PC-9 (cell line): ENCODE results near the gene DENND1A. TPM values are rescaled to one million over a fixed set of nuclear protein-coding genes. Genes with fewer than 3 reads are reported as not detected.

Source experiments
- BruUV-seq: library from RNA; stranded (reverse); fragments of 400-500 nt; replicated peaks from 2 replicates; lab custom pipeline; 2021; lab: Mats Ljungman, UMichigan
- CTCF ChIA-PET: fragments of 300-600 bp; sonication (Branson Sonifier 250); formaldehyde crosslinking; loops from one replicate; lab custom pipeline; 2022; ENCODE audit warnings: antibody characterized with exemption; lab: Charles Lee
- POLR2A ChIA-PET: fragments of 300-600 bp; sonication (Branson Sonifier 250); formaldehyde crosslinking; loops from one replicate; lab custom pipeline; 2022; ENCODE audit warnings: antibody characterized with exemption; ENCODE audit not compliant: unreplicated experiment; lab: Charles Lee
- DNase-seq, 2 experiments: peaks; one replicate each; pipeline versions ENCODE4 v3.0.0 to v3.0.0-alpha.2; 2015 to 2022; ENCODE audit warnings: mixed read lengths in 1 of 2
- H2AFZ ChIP-seq: fragments of 200-600 bp; sonication (generic); 2 replicates; pipeline ENCODE4 v1.8.1; 2017; ENCODE audit warnings: antibody characterized with exemption
- H3F3A ChIP-seq: fragments of 200-600 bp; sonication (generic); 2 replicates; pipeline ENCODE4 v1.8.1; 2017; ENCODE audit warnings: antibody characterized with exemption, mild to moderate bottlenecking, low read depth; ENCODE audit not compliant: insufficient read depth
- H3K27ac ChIP-seq: fragments of 200-600 bp; sonication (generic); 2 replicates; pipeline ENCODE4 v1.6.1; 2016; ENCODE audit warnings: mixed run types
- H3K27me3 ChIP-seq: fragments of 200-600 bp; sonication (generic); 2 replicates; pipeline ENCODE4 v1.6.1; 2016; ENCODE audit warnings: low read depth, mixed run types; ENCODE audit not compliant: insufficient read depth
- H3K36me3 ChIP-seq: fragments of 200-600 bp; sonication (generic); 2 replicates; pipeline ENCODE4 v1.6.1; 2016; ENCODE audit warnings: low read depth, mixed run types
- H3K4me1 ChIP-seq: fragments of 200-600 bp; sonication (generic); replicated peaks from 2 replicates; pipeline ENCODE4 v1.6.1; 2016; ENCODE audit warnings: mixed run types; ENCODE audit not compliant: insufficient read depth
- H3K4me2 ChIP-seq: fragments of 200-600 bp; sonication (generic); 2 replicates; pipeline ENCODE4 v1.6.1; 2017; ENCODE audit warnings: mixed run types
- H3K4me3 ChIP-seq: fragments of 200-600 bp; sonication (generic); 2 replicates; pipeline ENCODE4 v1.6.1; 2016; ENCODE audit warnings: mixed run types
- H3K79me2 ChIP-seq: fragments of 200-600 bp; sonication (generic); 2 replicates; pipeline ENCODE4 v1.6.1; 2017; ENCODE audit warnings: low read depth, mixed run types
- H3K9me2 ChIP-seq: fragments of 200-600 bp; sonication (generic); 2 replicates; pipeline ENCODE4 v1.8.1; 2017; ENCODE audit warnings: mild to moderate bottlenecking; ENCODE audit not compliant: insufficient read depth
- H3K9me3 ChIP-seq: fragments of 200-600 bp; sonication (generic); 2 replicates; pipeline ENCODE4 v1.8.1; 2016; ENCODE audit warnings: low read depth; ENCODE audit not compliant: insufficient read depth
- H4K20me1 ChIP-seq: fragments of 200-600 bp; sonication (generic); 2 replicates; pipeline ENCODE4 v1.8.1; 2017; ENCODE audit not compliant: insufficient read depth
- EZH2 ChIP-seq: fragments of 200-600 bp; sonication (generic); IDR thresholded peaks from 2 replicates; pipeline ENCODE4 v1.8.0; 2017; ENCODE audit warnings: antibody characterized with exemption, low read depth
- intact Hi-C: fragments of 100-400 bp; cut with micrococcal nuclease; formaldehyde crosslinking; loops from one replicate; pipeline ENCODE4 v1.10.0; 2022; ENCODE audit not compliant: unreplicated experiment
- total RNA-seq: library from RNA; stranded (reverse); gene quantifications from 2 replicates; pipeline ENCODE4 v1.2.3, GENCODE V29; 2021
- TF ChIP-seq, protein P1 (sequence below): fragments of 200-600 bp; sonication (generic); conservative IDR thresholded peaks from 2 replicates; pipeline ENCODE4 v1.6.1; 2017; ENCODE audit warnings: mixed run types, antibody characterized with exemption, mild to moderate bottlenecking, moderate library complexity

DENND1A gene
- total RNA-seq, 1 experiment from 2014 or later = 37.7 TPM

DNA sequence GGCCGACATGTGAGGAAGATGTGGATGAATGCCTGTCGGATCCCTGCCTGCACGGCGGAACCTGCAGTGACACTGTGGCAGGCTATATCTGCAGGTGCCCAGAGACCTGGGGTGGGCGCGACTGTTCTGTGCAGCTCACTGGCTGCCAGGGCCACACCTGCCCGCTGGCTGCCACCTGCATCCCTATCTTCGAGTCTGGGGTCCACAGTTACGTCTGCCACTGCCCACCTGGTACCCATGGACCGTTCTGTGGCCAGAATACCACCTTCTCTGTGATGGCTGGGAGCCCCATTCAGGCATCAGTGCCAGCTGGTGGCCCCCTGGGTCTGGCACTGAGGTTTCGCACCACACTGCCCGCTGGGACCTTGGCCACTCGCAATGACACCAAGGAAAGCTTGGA lies 559.8 kb downstream of the DENND1A start:
- no peak overlapping the region for H2AFZ ChIP-seq
- no peak overlapping the region for H3K27ac ChIP-seq
- H3F3A ChIP-seq = no peaks in the 10 kb centered on the region
- no peaks in the 10 kb centered on the region for H3K4me1 ChIP-seq
- no peak overlapping the region for H3K4me3 ChIP-seq
- ChIA-PET POLR2A (no interaction called here), CTCF (interaction anchor here (0.5 to 0.6 kb wide), 2 partner anchors 288 to 316 kb away, joined by 3 to 4 read pairs; no protein-coding TSS in a partner anchor)
- H3K79me2 ChIP-seq = no peaks in the 10 kb centered on the region
- peaks cover 26% of the 10 kb centered on the region for H3K27me3 ChIP-seq
- no peak overlapping the region for H3K4me2 ChIP-seq
- intact Hi-C loops = no loop called here
- no TSS peak for BruUV-seq
- no peaks in the 10 kb centered on the region for H3K9me3 ChIP-seq
- peaks cover 4% of the 10 kb centered on the region; the same call in 1 of the 2 replicates for H4K20me1 ChIP-seq
- no peak for DNase-seq
- TF ChIP-seq EZH2 = no peak
- TF ChIP-seq, protein P1, sequence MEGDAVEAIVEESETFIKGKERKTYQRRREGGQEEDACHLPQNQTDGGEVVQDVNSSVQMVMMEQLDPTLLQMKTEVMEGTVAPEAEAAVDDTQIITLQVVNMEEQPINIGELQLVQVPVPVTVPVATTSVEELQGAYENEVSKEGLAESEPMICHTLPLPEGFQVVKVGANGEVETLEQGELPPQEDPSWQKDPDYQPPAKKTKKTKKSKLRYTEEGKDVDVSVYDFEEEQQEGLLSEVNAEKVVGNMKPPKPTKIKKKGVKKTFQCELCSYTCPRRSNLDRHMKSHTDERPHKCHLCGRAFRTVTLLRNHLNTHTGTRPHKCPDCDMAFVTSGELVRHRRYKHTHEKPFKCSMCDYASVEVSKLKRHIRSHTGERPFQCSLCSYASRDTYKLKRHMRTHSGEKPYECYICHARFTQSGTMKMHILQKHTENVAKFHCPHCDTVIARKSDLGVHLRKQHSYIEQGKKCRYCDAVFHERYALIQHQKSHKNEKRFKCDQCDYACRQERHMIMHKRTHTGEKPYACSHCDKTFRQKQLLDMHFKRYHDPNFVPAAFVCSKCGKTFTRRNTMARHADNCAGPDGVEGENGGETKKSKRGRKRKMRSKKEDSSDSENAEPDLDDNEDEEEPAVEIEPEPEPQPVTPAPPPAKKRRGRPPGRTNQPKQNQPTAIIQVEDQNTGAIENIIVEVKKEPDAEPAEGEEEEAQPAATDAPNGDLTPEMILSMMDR = no peak
- H3K36me3 ChIP-seq = no peaks in the 10 kb centered on the region
- no peaks in the 10 kb centered on the region for H3K9me2 ChIP-seq

GRCh38 chr9:123369296-123369695 lies 560.6 kb downstream of the DENND1A start:
- no peak for DNase-seq
- ChIA-PET CTCF (interaction anchor here (0.5 kb wide), 1 partner anchor 9 kb away, joined by 3 read pairs; no protein-coding TSS in a partner anchor), POLR2A (no interaction called here)
- Histone ChIP-seq H3K36me3 (no peaks in the 10 kb centered on the region), H3K4me1 (no peaks in the 10 kb centered on the region), H3K79me2 (no peaks in the 10 kb centered on the region), H3F3A (no peaks in the 10 kb centered on the region), H3K9me2 (no peaks in the 10 kb centered on the region), H2AFZ (no peak overlapping the region), H3K4me2 (no peak overlapping the region), H3K4me3 (no peak overlapping the region), H3K9me3 (no peaks in the 10 kb centered on the region), H4K20me1 (no peaks in the 10 kb centered on the region), H3K27ac (no peak overlapping the region), H3K27me3 (peaks cover 26% of the 10 kb centered on the region)
- intact Hi-C loops = no loop called here
- BruUV-seq = no TSS peak
- TF ChIP-seq EZH2 = no peak
- TF ChIP-seq, protein P1 = no peak

GRCh38 chr9:123368536-123369153 lies 561.3 kb downstream of the DENND1A start:
- no peaks in the 10 kb centered on the region for H3K4me1 ChIP-seq
- CTCF ChIA-PET = interaction anchor here (0.5 kb wide), 1 partner anchor 8 kb away, joined by 3 read pairs; no protein-coding TSS in a partner anchor
- no peak overlapping the region for H2AFZ ChIP-seq
- DNase-seq = no peak
- no TSS peak for BruUV-seq
- no peaks in the 10 kb centered on the region for H3F3A ChIP-seq
- no peaks in the 10 kb centered on the region for H3K9me2 ChIP-seq
- H3K36me3 ChIP-seq = no peaks in the 10 kb centered on the region
- H3K9me3 ChIP-seq = no peaks in the 10 kb centered on the region
- no peak overlapping the region for H3K27ac ChIP-seq
- no peaks in the 10 kb centered on the region for H3K79me2 ChIP-seq
- H3K27me3 ChIP-seq = peaks cover 32% of the 10 kb centered on the region
- no peak for TF ChIP-seq EZH2
- TF ChIP-seq, protein P1 = no peak
- no peak overlapping the region for H3K4me3 ChIP-seq
- H4K20me1 ChIP-seq = no peaks in the 10 kb centered on the region
- no peak overlapping the region for H3K4me2 ChIP-seq
- intact Hi-C loops = no loop called here
- POLR2A ChIA-PET = no interaction called here
